Upper lobe of right lung (tissue), 1 donor: ENCODE measurements around the gene PIK3R4. TPM values are rescaled to one million over a fixed set of nuclear protein-coding genes. Genes with fewer than 3 reads are reported as not detected.
A peak's percentile ranks its signal among the peaks of the same experiment; 100 is the strongest.

ENCODE experiments used
- ATAC-seq: fragments of 200-7000 bp; cut with Tn5 transposase; one replicate; pipeline ENCODE4 v1.9.1; 2020; ENCODE audit warnings: mild to moderate bottlenecking, moderate library complexity
- DNase-seq: peaks from one replicate; pipeline ENCODE4 v3.0.0-alpha.2; 2020
- H3K27ac ChIP-seq: fragments of 200-600 bp; one replicate; pipeline ENCODE4 v1.8.0; 2022
- H3K27me3 ChIP-seq: fragments of 200-600 bp; one replicate; pipeline ENCODE4 v1.8.0; 2022; ENCODE audit warnings: mild to moderate bottlenecking
- H3K36me3 ChIP-seq: fragments of 200-600 bp; one replicate; pipeline ENCODE4 v1.8.0; 2022
- H3K4me1 ChIP-seq: fragments of 200-600 bp; one replicate; pipeline ENCODE4 v1.8.0; 2022
- H3K4me3 ChIP-seq: fragments of 200-600 bp; one replicate; pipeline ENCODE4 v1.8.0; 2022; ENCODE audit warnings: mild to moderate bottlenecking
- H3K9me3 ChIP-seq: fragments of 200-600 bp; one replicate; pipeline ENCODE4 v1.8.0; 2022
- CTCF ChIP-seq: fragments of 200-600 bp; IDR thresholded peaks from one replicate; pipeline ENCODE4 v1.8.0; 2022; ENCODE audit warnings: antibody characterized with exemption
- intact Hi-C: fragments of 100-400 bp; cut with DNase I; formaldehyde crosslinking; loops from one replicate; pipeline ENCODE4 v1.11.0; 2022
- total RNA-seq: library from RNA; stranded (reverse); fragmentation: NEBNext Ultra II Directional; extraction: Animal tissue kit (Norgen Biotek cat#: 25700); gene quantifications from one replicate; pipeline ENCODE4 v1.2.1, GENCODE V29; 2021
- donor health status: DM: no; HTN: yes; CAD: no; lungs with severe emphysema.

PIK3R4 gene
- total RNA-seq, 1 donor from 2014 or later, result 32.2 TPM

GRCh38 chr3:130711565-130712324 is 34.9 kb downstream of the PIK3R4 start:
- H3K4me1 ChIP-seq, result no peaks in the 10 kb centered on the region
- ATAC-seq, result no peak
- no peak for TF ChIP-seq CTCF
- H3K36me3 ChIP-seq, result peaks cover 39% of the 10 kb centered on the region
- no peaks in the 10 kb centered on the region for H3K27me3 ChIP-seq
- no peak for DNase-seq
- H3K9me3 ChIP-seq, result no peaks in the 10 kb centered on the region
- intact Hi-C loops, result no loop called here
- no peak overlapping the region for H3K4me3 ChIP-seq
- H3K27ac ChIP-seq, result no peak overlapping the region

- H3K27me3 ChIP-seq, result no peaks in the 10 kb centered on the region
- DNase-seq (no peak), ATAC-seq (no peak)
- H3K4me3 ChIP-seq, result no peak overlapping the region
- no peaks in the 10 kb centered on the region for H3K4me1 ChIP-seq
- TF ChIP-seq CTCF, result no peak
- H3K27ac ChIP-seq, result no peak overlapping the region
- H3K9me3 ChIP-seq, result no peaks in the 10 kb centered on the region
- H3K36me3 ChIP-seq, result peaks cover 40% of the 10 kb centered on the region
- intact Hi-C loops, result no loop called here
Measured at GRCh38 chr3:130709671-130710070, 37.0 kb downstream of the PIK3R4 start.

GRCh38 chr3:130707902-130708601 is 38.6 kb downstream of the PIK3R4 start:
- ATAC-seq, result peak; percentile 60

GRCh38 chr3:130705501-130705900 is 41.1 kb downstream of the PIK3R4 start:
- DNase-seq, result no peak
- Histone ChIP-seq H3K36me3 (peaks cover 59% of the 10 kb centered on the region), H3K4me3 (no peak overlapping the region), H3K4me1 (no peaks in the 10 kb centered on the region), H3K27me3 (no peaks in the 10 kb centered on the region), H3K27ac (no peak overlapping the region), H3K9me3 (no peaks in the 10 kb centered on the region)
- ATAC-seq, result no peak
- no peak for TF ChIP-seq CTCF
- intact Hi-C loops, result no loop called here

More at GRCh38 chr3:130707902-130708601, 38.6 kb downstream of the PIK3R4 start:
- Histone ChIP-seq H3K27ac (no peak overlapping the region), H3K9me3 (no peaks in the 10 kb centered on the region), H3K4me3 (no peak overlapping the region), H3K4me1 (no peaks in the 10 kb centered on the region), H3K27me3 (no peaks in the 10 kb centered on the region), H3K36me3 (peaks cover 40% of the 10 kb centered on the region)
- no peak for TF ChIP-seq CTCF
- intact Hi-C loops, result no loop called here
- no peak for DNase-seq

- H3K27me3 ChIP-seq, result no peaks in the 10 kb centered on the region
- intact Hi-C loops, result no loop called here
- TF ChIP-seq CTCF, result no peak
- no peaks in the 10 kb centered on the region for H3K4me1 ChIP-seq
- H3K9me3 ChIP-seq, result no peaks in the 10 kb centered on the region
- H3K36me3 ChIP-seq, result peaks cover 66% of the 10 kb centered on the region
- no peak overlapping the region for H3K27ac ChIP-seq
- H3K4me3 ChIP-seq, result no peak overlapping the region
- DNase-seq (no peak), ATAC-seq (no peak)
Measured at GRCh38 chr3:130702985-130703384, 43.6 kb downstream of the PIK3R4 start.
